Suprapubic skin (tissue), 4 donors: ENCODE data around the gene USP54. TPM values are rescaled to one million over a fixed set of nuclear protein-coding genes. Genes with fewer than 3 reads are reported as not detected.

ENCODE experiments used
- DNase-seq, 2 donors: peaks; one replicate each; pipeline ENCODE4 v3.0.0-alpha.2; 2019; ENCODE audit warnings: low spot score in 2 of 2
- H3K27ac ChIP-seq: fragments of 200-600 bp; sonication (generic); one replicate; pipeline ENCODE4 v1.5.1; 2019
- H3K27me3 ChIP-seq: fragments of 200-600 bp; sonication (generic); one replicate; pipeline ENCODE4 v1.5.1; 2019
- H3K36me3 ChIP-seq: fragments of 200-600 bp; sonication (generic); one replicate; pipeline ENCODE4 v1.5.1; 2019
- H3K4me1 ChIP-seq: fragments of 200-600 bp; sonication (generic); one replicate; pipeline ENCODE4 v1.5.1; 2019
- H3K4me3 ChIP-seq: fragments of 200-600 bp; sonication (generic); one replicate; pipeline ENCODE4 v1.5.1; 2019; ENCODE audit warnings: mild to moderate bottlenecking
- H3K9me3 ChIP-seq: fragments of 200-600 bp; sonication (generic); one replicate; pipeline ENCODE4 v1.5.1; 2019
- CTCF ChIP-seq, 2 donors: fragments of 200-600 bp in 1 of 2; fragments of 450-650 bp in 1 of 2; sonication (generic) in 1 of 2; IDR thresholded peaks; one replicate each; pipeline ENCODE4 v1.5.1; 2016 to 2019; ENCODE audit warnings: antibody characterized with exemption in 2 of 2, mild to moderate bottlenecking in 1 of 2, moderate library complexity in 1 of 2
- EP300 ChIP-seq: sonication (generic); formaldehyde crosslinking; IDR thresholded peaks from one replicate; pipeline ENCODE4 v1.6.1; 2017; ENCODE audit warnings: antibody characterized with exemption
- POLR2A ChIP-seq, 2 donors: fragments of 450-650 bp; IDR thresholded peaks; one replicate each; pipeline ENCODE4 v1.6.1; 2017; ENCODE audit warnings: antibody characterized with exemption in 2 of 2, mild to moderate bottlenecking in 2 of 2, moderate library complexity in 2 of 2
- POLR2AphosphoS5 ChIP-seq, 3 donors: sonication (generic); formaldehyde crosslinking; IDR thresholded peaks; one replicate each; pipeline ENCODE4 v1.6.1; 2017; ENCODE audit warnings: antibody characterized with exemption in 3 of 3
- WGBS: methylation state at CpG from one replicate; pipeline ENCODE4 v1.1.5; 2018; 5-methylcytosine and 5-hydroxymethylcytosine counted together
- total RNA-seq, 4 donors: library from RNA; depleted of rRNA; stranded (reverse); fragments of >200 nt; gene quantifications; one replicate each; pipeline ENCODE4 v1.1.0, GENCODE V29; 2016

USP54 gene
- total RNA-seq, 4 donors from 2014 or later: 52.2 to 110 (median 79.5) TPM

- WGBS: 73% methylated on average over 1 of the region's 1 CpG
- Histone ChIP-seq H3K4me3 (no peak overlapping the region), H3K4me1 (peaks cover 5% of the 10 kb centered on the region), H3K9me3 (no peaks in the 10 kb centered on the region), H3K27me3 (no peaks in the 10 kb centered on the region), H3K36me3 (peaks cover 9% of the 10 kb centered on the region), H3K27ac (no peak overlapping the region)
- no peak for TF ChIP-seq POLR2A (IDR thresholded peaks at IDR 0.05)
- no peak for DNase-seq
Measured at GRCh38 chr10:73485320-73485719, 105.8 kb downstream of the USP54 start.

- Histone ChIP-seq H3K4me3 (no peak overlapping the region), H3K27ac (no peak overlapping the region), H3K36me3 (peaks cover 49% of the 10 kb centered on the region), H3K27me3 (no peaks in the 10 kb centered on the region), H3K4me1 (no peaks in the 10 kb centered on the region), H3K9me3 (no peaks in the 10 kb centered on the region)
- 82% methylated on average over 7 of the region's 7 CpGs for WGBS
- TF ChIP-seq CTCF (IDR thresholded peaks at IDR 0.05): no peak
- no peak for TF ChIP-seq EP300
- no peak for TF ChIP-seq POLR2A (IDR thresholded peaks at IDR 0.05)
- TF ChIP-seq POLR2AphosphoS5 (IDR thresholded peaks at IDR 0.05): no peak
- DNase-seq: no peak
Measured at GRCh38 chr10:73480158-73480557, 111.0 kb downstream of the USP54 start.

- H3K4me1 ChIP-seq: no peaks in the 10 kb centered on the region
- H3K9me3 ChIP-seq: no peaks in the 10 kb centered on the region
- no peak for TF ChIP-seq EP300
- TF ChIP-seq POLR2AphosphoS5 (IDR thresholded peaks at IDR 0.05): no peak
- TF ChIP-seq POLR2A (IDR thresholded peaks at IDR 0.05): no peak
- TF ChIP-seq CTCF (IDR thresholded peaks at IDR 0.05): no peak
- no peak for DNase-seq
- 84% methylated on average over 3 of the region's 3 CpGs for WGBS
- no peak overlapping the region for H3K27ac ChIP-seq
- no peaks in the 10 kb centered on the region for H3K27me3 ChIP-seq
- no peak overlapping the region for H3K4me3 ChIP-seq
- H3K36me3 ChIP-seq: peaks cover 64% of the 10 kb centered on the region
Measured at GRCh38 chr10:73478636-73479035, 112.5 kb downstream of the USP54 start.

- Histone ChIP-seq H3K36me3 (peaks cover 91% of the 10 kb centered on the region), H3K4me3 (no peak overlapping the region), H3K27me3 (no peaks in the 10 kb centered on the region), H3K9me3 (no peaks in the 10 kb centered on the region), H3K27ac (no peak overlapping the region), H3K4me1 (peaks cover 2% of the 10 kb centered on the region)
- 82% methylated on average over 3 of the region's 3 CpGs for WGBS
- DNase-seq: no peak
- TF ChIP-seq POLR2AphosphoS5 (IDR thresholded peaks at IDR 0.05) (no peak), EP300 (no peak), CTCF (IDR thresholded peaks at IDR 0.05) (no peak), POLR2A (IDR thresholded peaks at IDR 0.05) (no peak)
Measured at GRCh38 chr10:73471226-73471625, 119.9 kb downstream of the USP54 start.

- TF ChIP-seq EP300: no peak
- TF ChIP-seq POLR2AphosphoS5 (IDR thresholded peaks at IDR 0.05): no peak
- no peak for TF ChIP-seq CTCF (IDR thresholded peaks at IDR 0.05)
- no peak for TF ChIP-seq POLR2A (IDR thresholded peaks at IDR 0.05)
- H3K36me3 ChIP-seq: peaks cover 86% of the 10 kb centered on the region
Measured at GRCh38 chr10:73469579-73469978, 121.6 kb downstream of the USP54 start.

GRCh38 chr10:73467206-73467605 is 123.9 kb downstream of the USP54 start:
- H3K4me1 ChIP-seq: peaks cover 2% of the 10 kb centered on the region
- DNase-seq: no peak
- H3K27ac ChIP-seq: no peak overlapping the region
- H3K9me3 ChIP-seq: no peaks in the 10 kb centered on the region
- TF ChIP-seq CTCF (IDR thresholded peaks at IDR 0.05) (no peak), POLR2AphosphoS5 (IDR thresholded peaks at IDR 0.05) (no peak)
- no peaks in the 10 kb centered on the region for H3K27me3 ChIP-seq
- peaks cover 67% of the 10 kb centered on the region for H3K36me3 ChIP-seq
- 90% methylated on average over 2 of the region's 2 CpGs for WGBS
- no peak overlapping the region for H3K4me3 ChIP-seq

More at GRCh38 chr10:73469579-73469978, 121.6 kb downstream of the USP54 start:
- no peak overlapping the region for H3K27ac ChIP-seq
- no peak overlapping the region for H3K4me3 ChIP-seq
- H3K27me3 ChIP-seq: no peaks in the 10 kb centered on the region
- H3K4me1 ChIP-seq: peaks cover 2% of the 10 kb centered on the region
- DNase-seq: no peak
- no peaks in the 10 kb centered on the region for H3K9me3 ChIP-seq
